GM18519 (cell line): ENCODE data around the gene RELT.
"Not testable (repeated sequence)": the region's sequence is repeated elsewhere in the genome, so short reads cannot be mapped to it uniquely, and the experiment has no call there.

Experiments used
- ATAC-seq: cut with Tn5 transposase; IDR thresholded peaks from one replicate; pipeline ENCODE4 v1.9.1; 2021; ENCODE audit warnings: mild to moderate bottlenecking, moderate library complexity; ENCODE audit not compliant: unreplicated experiment, low FRiP score

Gene RELT

GRCh38 chr11:73426219-73426850, 50.1 kb downstream of the RELT start:
- ATAC-seq: no peak

- ATAC-seq: no peak
Measured at GRCh38 chr11:73428227-73428626, 52.0 kb downstream of the RELT start.

- no peak for ATAC-seq
Measured at GRCh38 chr11:73428699-73429098, 52.5 kb downstream of the RELT start.

GRCh38 chr11:73429121-73429750, 53.0 kb downstream of the RELT start:
- ATAC-seq: no peak

GRCh38 chr11:73430326-73430725, 54.1 kb downstream of the RELT start:
- ATAC-seq: no peak

- ATAC-seq: no peak
Measured at GRCh38 chr11:73431396-73431795, 55.2 kb downstream of the RELT start.

- ATAC-seq: not testable (repeated sequence)
Measured at GRCh38 chr11:73436859-73437258, 60.7 kb downstream of the RELT start.

GRCh38 chr11:73439002-73439843, 63.0 kb downstream of the RELT start:
- ATAC-seq: no peak

GRCh38 chr11:73445980-73446379, 69.8 kb downstream of the RELT start:
- ATAC-seq: no peak

- ATAC-seq: no peak
Measured at GRCh38 chr11:73446766-73447165, 70.6 kb downstream of the RELT start.
